Thyroid gland (tissue), 4 donors: Measurements from ENCODE around the gene OR4E1.
"Not testable (repeated sequence)": the region's sequence is repeated elsewhere in the genome, so short reads cannot be mapped to it uniquely, and the experiment has no call there.

Source experiments
- POLR2A ChIP-seq, 2 donors: fragments of 450-650 bp; IDR thresholded peaks; one replicate each; pipeline ENCODE4 v1.6.1; 2017; ENCODE audit warnings: antibody characterized with exemption in 2 of 2, mild to moderate bottlenecking in 2 of 2, moderate library complexity in 1 of 2
- TF ChIP-seq, protein P1 (sequence below), 6 experiments: fragments of 200-600 bp in 3 of 6; fragments of 450-650 bp in 3 of 6; sonication (generic) in 3 of 6; IDR thresholded peaks; one replicate each; pipeline ENCODE4 v1.5.1; 2016 to 2019; ENCODE audit warnings: antibody characterized with exemption in 6 of 6, mild to moderate bottlenecking in 2 of 6, inconsistent platforms in 1 of 6, moderate library complexity in 1 of 6

DNA sequence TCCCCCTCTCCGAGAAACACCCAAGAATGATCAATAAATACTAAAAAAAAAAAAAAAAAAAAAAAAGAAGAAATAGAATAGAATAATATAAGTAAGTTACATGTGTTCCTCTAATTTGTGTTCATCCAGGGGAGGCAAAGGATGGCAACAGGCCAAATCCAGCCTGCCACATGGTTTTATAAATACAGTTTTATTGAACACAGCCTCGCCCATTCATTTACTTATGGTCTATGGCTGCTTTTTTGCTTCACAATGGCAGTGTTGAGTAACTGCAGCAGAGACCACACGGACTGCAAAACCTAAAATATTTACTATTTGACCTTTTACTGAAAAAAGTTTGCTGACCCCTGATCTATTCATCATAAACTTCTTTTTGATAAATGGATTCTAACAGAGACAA, 24.9 kb upstream of the OR4E1 start:
- TF ChIP-seq, protein P1, sequence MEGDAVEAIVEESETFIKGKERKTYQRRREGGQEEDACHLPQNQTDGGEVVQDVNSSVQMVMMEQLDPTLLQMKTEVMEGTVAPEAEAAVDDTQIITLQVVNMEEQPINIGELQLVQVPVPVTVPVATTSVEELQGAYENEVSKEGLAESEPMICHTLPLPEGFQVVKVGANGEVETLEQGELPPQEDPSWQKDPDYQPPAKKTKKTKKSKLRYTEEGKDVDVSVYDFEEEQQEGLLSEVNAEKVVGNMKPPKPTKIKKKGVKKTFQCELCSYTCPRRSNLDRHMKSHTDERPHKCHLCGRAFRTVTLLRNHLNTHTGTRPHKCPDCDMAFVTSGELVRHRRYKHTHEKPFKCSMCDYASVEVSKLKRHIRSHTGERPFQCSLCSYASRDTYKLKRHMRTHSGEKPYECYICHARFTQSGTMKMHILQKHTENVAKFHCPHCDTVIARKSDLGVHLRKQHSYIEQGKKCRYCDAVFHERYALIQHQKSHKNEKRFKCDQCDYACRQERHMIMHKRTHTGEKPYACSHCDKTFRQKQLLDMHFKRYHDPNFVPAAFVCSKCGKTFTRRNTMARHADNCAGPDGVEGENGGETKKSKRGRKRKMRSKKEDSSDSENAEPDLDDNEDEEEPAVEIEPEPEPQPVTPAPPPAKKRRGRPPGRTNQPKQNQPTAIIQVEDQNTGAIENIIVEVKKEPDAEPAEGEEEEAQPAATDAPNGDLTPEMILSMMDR (IDR thresholded peaks at IDR 0.05): not testable (repeated sequence)
- TF ChIP-seq POLR2A (IDR thresholded peaks at IDR 0.05): not testable (repeated sequence)
